HG03558 (cell line): ENCODE measurements around the gene ZNF226.
"Not testable (repeated sequence)": the region's sequence is repeated elsewhere in the genome, so short reads cannot be mapped to it uniquely, and the experiment has no call there.

ENCODE experiments used
- ATAC-seq: cut with Tn5 transposase; IDR thresholded peaks from one replicate; pipeline ENCODE4 v1.9.1; 2021; ENCODE audit warnings: moderate number of reproducible peaks; ENCODE audit not compliant: unreplicated experiment; ENCODE audit errors: extremely low read depth

ZNF226 gene

GRCh38 chr19:44164673-44165512 is at the start of gene ZNF226:
Gene ZNF226, plus strand, starts transcription at chr19:44165100. Its CDS starts 4,981 bp downstream, at chr19:44170081.
- no peak for ATAC-seq

- not testable (repeated sequence) for ATAC-seq
Observed at GRCh38 chr19:44121162-44121561, 43.7 kb upstream of the ZNF226 start.

DNA sequence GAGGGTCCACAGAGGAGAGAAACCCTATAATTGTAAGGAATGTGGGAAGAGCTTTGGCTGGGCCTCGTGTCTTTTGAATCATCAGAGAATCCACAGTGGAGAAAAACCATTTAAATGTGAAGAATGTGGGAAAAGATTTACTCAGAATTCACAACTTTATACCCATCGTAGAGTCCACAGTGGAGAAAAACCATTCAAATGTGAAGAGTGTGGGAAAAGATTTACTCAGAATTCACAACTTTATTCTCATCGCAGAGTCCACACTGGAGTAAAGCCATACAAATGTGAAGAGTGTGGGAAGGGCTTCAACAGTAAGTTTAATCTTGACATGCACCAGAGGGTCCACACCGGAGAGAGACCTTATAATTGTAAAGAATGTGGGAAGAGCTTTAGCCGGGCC is 32.9 kb upstream of the ZNF226 start:
- no peak for ATAC-seq

DNA sequence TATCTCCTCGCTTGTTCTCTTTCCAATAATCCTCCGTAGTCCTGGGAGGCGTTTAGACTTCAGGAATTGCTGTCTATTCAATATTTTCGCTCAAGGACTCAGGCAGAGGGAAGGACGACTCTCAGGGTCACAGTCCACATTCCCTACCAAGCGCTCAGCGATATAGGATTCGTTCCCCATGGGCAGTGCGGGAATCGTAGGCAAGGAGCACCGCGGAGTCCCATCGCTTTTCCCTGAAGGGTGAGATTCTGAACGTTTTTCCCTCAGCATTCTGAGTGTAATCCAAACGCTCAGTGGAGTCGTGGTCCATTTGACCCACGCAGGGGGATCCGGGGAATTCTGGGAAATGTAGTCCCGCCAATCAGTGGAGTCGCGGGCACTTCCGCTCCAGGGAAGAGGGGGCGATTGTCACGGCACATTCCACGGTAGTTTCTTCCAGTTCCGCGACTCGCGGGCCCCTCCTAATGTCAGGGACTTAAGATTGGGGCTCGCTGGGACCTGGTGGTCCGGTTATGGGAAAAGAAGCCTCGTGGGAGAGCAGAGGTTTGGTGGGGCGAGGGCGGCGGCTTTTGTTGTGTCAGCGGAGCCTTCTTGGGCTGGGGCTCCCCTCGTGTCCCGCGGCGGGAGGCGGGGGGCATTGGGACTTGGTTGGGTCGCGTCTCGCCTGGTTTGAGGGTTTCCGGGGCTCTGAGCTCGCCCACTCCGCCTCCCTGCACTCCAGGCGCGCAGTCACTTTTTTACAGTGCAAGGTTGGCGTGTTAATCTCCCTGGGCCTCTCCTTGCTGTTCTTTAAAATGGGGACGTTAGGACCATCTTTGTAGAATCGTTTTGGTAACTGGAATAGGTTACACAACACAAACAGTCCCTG is 23.5 kb upstream of the ZNF226 start, which contains the start of gene ZNF234:
ZNF234 (plus strand) TSS at position 364 of the 868 bp plus-strand sequence. CDS start 3,079 bp downstream, outside the sequence.
- ATAC-seq: no peak

DNA sequence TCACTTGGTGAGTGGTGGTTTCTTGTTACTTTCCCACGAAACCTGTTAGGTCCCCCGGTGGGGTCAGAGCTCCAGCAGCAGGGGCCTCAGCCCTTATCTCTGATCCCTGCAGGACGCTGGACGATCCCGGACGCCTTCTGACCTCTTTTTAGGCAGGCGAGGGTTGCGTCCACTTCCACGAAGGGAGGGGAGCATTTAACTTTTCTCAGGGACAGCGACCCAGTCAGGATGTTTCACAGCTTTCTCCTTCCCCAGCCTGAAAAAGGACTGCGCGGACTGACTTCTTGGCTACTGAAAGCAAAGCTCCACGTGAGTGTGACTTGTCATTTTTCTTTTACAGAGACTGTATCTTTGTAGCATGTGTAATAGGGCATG is 22.9 kb upstream of the ZNF226 start:
- no peak for ATAC-seq

DNA sequence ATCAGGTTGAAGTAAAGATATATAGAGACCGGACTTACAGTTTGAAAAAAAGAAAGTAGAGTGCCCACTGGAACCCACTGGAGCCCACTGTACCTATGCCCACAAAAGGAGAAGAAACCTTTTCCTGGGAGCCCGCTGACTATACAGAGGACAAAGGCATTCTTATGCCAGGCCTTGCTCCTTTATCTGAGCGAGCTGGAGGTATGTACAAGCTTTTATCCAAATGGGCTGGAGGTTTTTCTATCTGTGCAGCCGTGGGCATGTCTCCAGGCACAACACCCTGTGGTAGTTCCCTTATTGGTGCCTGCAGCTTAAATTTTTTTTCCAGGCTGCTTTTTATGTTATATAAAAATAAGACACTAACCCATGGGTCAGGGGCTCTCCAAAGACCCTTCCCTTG is 15.1 kb upstream of the ZNF226 start:
- ATAC-seq: no peak

DNA sequence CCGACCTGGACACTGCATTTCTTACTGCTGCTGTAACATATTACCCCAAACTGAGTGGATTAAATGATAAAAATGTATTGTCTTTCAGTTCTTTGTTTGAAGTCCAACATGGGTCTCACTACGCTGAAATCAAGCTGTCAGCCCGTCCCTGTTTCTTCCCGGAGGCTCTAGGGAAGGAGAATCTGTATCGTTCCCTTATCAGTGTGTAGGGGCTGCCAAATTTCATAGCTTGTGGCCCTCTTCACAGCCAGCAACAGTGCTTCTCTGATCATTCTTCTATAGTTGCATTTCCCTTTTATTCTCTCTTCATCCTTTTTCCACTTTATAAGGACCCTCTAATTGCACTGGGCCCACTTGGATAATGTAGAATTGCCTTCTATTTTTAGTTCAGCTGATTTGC is 13.4 kb upstream of the ZNF226 start:
- no peak for ATAC-seq

- no peak for ATAC-seq
Observed at GRCh38 chr19:44156475-44156874, 8.4 kb upstream of the ZNF226 start.

DNA sequence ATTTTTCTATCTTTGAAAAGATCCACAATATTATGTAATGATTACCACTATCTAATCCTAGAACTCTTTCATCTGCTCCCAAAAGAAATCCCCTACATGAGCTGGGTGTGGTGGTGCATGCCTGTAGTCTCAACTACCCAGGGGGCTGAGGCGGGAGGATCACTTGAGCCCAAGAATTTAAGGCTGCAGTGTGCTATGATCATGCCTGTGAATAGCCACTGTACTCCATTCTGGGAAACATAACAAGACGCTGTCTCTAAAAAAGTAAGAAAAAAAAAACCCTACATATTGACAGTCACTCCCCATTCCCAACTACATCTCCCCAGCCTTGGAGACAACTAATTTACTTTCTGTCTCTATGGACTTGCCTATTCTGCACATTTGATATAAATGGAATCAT is 1.1 kb upstream of the ZNF226 start:
- no peak for ATAC-seq

GRCh38 chr19:44164327-44164672 is 600 bp upstream of the ZNF226 start:
- ATAC-seq: no peak

DNA sequence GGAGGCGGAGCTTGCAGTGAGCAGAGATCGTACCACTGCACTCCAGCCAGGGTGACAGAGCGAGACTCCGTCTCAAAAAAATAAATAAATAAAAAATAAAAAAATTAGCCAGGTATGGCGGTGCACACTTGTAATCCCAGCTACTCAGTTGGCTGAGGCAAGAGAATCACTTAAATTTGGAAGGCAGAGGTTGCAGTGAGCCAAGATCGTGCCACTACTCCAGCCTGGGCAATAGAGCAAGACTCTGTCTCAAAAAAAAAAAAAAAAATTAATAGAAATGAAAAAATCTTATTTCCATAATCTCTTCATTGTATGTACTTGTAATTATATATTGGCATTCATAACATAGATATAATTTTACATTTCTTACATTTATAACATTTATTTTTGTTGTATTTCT is 5.8 kb downstream of the ZNF226 start:
- not testable (repeated sequence) for ATAC-seq

DNA sequence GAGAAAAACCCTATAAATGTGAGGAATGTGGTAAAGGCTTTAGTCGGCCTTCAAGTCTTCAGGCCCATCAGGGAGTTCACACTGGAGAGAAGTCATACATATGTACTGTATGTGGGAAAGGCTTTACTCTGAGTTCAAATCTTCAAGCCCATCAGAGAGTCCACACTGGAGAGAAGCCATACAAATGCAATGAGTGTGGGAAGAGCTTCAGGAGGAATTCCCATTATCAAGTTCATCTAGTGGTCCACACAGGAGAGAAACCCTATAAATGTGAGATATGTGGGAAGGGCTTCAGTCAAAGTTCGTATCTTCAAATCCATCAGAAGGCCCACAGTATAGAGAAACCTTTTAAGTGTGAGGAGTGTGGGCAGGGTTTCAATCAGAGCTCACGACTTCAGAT is 11.7 kb downstream of the ZNF226 start:
- ATAC-seq: no peak

GRCh38 chr19:44180968-44181367 is 16.1 kb downstream of the ZNF226 start:
- ATAC-seq: no peak

DNA sequence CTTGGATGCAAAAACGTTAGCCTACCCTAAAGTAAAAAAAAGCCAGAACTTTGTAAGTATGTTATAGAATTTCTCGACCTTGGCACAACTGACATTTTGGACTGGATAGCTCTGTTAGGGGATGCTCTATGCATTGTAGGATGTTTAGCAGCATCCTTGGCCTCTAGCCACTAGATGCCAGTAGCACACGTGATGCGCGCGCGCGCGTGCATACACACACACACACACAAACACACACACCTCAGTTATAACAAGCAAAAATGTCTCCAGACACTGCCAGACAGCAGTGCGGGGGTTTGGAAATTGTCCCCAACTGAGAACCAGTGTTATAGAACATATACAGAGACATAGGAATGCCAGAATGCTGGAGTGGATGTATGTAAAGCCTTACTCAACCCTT is 17.2 kb downstream of the ZNF226 start:
- ATAC-seq: no peak

GRCh38 chr19:44190020-44190419 is 25.1 kb downstream of the ZNF226 start:
- ATAC-seq: no peak

- ATAC-seq: no peak
Observed at GRCh38 chr19:44192127-44192526, 27.2 kb downstream of the ZNF226 start.

DNA sequence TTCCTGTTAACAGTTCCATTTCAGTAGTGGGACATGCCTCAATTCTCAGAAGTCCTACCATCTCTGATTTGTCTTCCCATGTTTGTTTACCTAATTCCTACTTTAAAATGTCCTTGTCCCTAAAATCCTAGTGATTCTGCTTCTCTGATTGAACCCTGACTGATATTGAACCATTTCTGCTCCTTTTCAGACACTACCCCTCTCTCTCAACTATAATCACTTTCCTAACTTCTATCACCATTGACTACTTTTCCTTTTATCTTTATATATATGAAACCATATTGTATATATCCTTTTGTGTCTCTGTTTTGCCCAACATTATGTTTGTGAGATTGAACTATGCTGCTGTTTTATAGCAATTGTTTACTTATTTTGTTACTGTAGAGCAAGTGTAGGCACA is 31.9 kb downstream of the ZNF226 start:
- no peak for ATAC-seq

DNA sequence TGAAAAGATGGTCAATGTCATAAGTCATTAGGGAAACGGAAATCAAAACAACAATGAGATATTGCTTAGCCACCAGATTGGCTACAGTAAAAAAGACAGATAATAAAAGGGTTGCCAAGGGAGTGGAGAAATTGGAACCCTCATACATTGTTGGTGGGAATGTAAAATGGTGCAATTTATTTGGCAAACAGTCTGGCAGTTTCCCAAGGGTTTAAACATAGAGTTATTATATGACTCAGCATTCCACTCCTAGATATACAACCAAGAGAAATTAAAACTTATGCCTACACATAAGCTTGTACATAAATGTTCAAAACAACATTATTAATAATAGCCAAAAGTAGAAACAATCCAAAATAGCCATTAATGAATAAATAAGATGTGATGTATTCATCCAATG is 37.6 kb downstream of the ZNF226 start:
- no peak for ATAC-seq

DNA sequence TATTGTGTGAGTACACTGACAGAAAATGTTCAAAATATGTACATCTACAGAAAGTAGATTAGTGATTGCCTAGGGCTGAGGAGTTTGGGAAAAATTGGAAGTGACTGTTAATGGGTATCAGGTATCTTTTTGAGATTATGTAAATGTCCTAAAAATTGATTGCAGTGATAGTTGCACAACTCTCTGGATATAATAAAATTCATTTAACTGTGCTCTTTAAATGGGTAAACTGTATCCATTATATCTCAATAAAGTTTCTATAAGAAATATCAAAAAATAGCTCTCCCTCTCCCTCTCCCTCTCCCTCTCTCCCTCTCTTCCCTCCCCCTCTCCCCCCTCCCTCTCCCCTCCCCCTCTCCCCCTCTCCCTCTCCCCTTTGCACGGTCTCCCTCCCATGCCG is 38.1 kb downstream of the ZNF226 start:
- ATAC-seq: no peak

GRCh38 chr19:44203877-44204276 is 39.0 kb downstream of the ZNF226 start:
- ATAC-seq: not testable (repeated sequence)

DNA sequence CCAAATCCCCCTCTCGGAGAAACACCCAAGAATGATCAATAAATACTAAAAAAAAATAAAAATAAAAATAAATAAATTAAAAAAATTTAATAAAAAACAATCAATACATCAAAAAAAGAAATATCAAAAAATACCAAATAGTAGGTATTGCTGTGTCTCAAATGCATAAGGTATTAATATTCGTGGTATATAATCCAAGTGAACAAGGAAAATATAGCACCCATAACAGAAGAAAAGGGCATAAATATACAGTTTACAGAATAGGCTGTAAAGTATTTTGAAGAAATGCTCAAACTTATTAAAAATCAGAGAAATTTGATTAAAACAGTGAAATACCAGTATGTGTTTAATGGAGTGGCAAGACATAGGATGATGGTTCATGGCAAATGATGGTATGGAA is 39.9 kb downstream of the ZNF226 start:
- no peak for ATAC-seq
